C4-2B (cell line): ENCODE data around the gene C16orf82.

Experiments
- CTCF ChIP-seq: fragments of 450-650 bp; conservative IDR thresholded peaks from 2 replicates; pipeline ENCODE4 v1.5.1; 2017; ENCODE audit warnings: mild to moderate bottlenecking
- ZFX ChIP-seq: fragments of 450-650 bp; IDR thresholded peaks from 2 replicates; pipeline ENCODE4 v1.6.1; 2017

- TF ChIP-seq CTCF, result no peak
- TF ChIP-seq ZFX, result no peak
Observed at GRCh38 chr16:27107185-27107592, 40.5 kb downstream of the C16orf82 start.
